Umbilical cord (tissue), 1 donor: ENCODE measurements around the gene EIF2S3. TPM values are rescaled to one million over a fixed set of nuclear protein-coding genes. Genes with fewer than 3 reads are reported as not detected.

Experiments
- total RNA-seq: library from RNA; depleted of rRNA; stranded (reverse); fragments of >200 nt; gene quantifications from one replicate; pipeline ENCODE4 v1.2.3, GENCODE V29; 2014; ENCODE audit warnings: low replicate concordance; ENCODE audit not compliant: insufficient read depth

Gene EIF2S3
- total RNA-seq, 1 donor from 2014 or later = 220 TPM

Other genes starting within 250 kb of the EIF2S3 start
- 7.5 TPM for gene APOO, start 147.0 kb upstream of the EIF2S3 start, total RNA-seq
- not detected for gene CXorf58, start 146.9 kb upstream of the EIF2S3 start, total RNA-seq
- gene KLHL15, start 27.8 kb upstream of the EIF2S3 start, total RNA-seq = 19.7 TPM
- 40.4 TPM for gene ZFX, start 94.8 kb downstream of the EIF2S3 start, total RNA-seq